ENCODE results near the gene DHRS13.
A peak's percentile ranks its signal among the peaks of the same experiment; 100 is the strongest.

The DHRS13 gene

GRCh38 chr17:28928061-28928460, 25.2 kb upstream of the DHRS13 start:
- Histone ChIP-seq H3K9ac (ENCODE audit: low read depth, low read length) (no peak overlapping the region), H3K79me2 (ENCODE audit: insufficient read depth, low read length) (peaks cover 92% of the 10 kb centered on the region), H2AFZ (ENCODE audit: low read depth, low read length) (no peak overlapping the region), H3K4me1 (ENCODE audit: insufficient read depth, low read length) (peaks cover 27% of the 10 kb centered on the region), H4K20me1 (ENCODE audit: insufficient read depth, low read length) (peaks cover 77% of the 10 kb centered on the region), H3K4me2 (ENCODE audit: insufficient read depth, low read length) (no peak overlapping the region), H3K4me3 (ENCODE audit: low read depth in 1 of 2, low read length in 2 of 2) (no peak overlapping the region), H3K36me3 (ENCODE audit: insufficient read depth, low read length) (peaks cover 56% of the 10 kb centered on the region), H3K27ac (ENCODE audit: low read length) (no peak overlapping the region), H3K9me3 (ENCODE audit: insufficient read depth, low read length, severe bottlenecking) (no peaks in the 10 kb centered on the region), H3K27me3 (ENCODE audit: insufficient read depth, low read length, poor library complexity) (no peaks in the 10 kb centered on the region)
- 0 out of 3 replicates have a peak, but pooled peaks have one; percentile 13 for ATAC-seq (ENCODE audit: insufficient read depth, low read depth)
- TF ChIP-seq, protein P1, sequence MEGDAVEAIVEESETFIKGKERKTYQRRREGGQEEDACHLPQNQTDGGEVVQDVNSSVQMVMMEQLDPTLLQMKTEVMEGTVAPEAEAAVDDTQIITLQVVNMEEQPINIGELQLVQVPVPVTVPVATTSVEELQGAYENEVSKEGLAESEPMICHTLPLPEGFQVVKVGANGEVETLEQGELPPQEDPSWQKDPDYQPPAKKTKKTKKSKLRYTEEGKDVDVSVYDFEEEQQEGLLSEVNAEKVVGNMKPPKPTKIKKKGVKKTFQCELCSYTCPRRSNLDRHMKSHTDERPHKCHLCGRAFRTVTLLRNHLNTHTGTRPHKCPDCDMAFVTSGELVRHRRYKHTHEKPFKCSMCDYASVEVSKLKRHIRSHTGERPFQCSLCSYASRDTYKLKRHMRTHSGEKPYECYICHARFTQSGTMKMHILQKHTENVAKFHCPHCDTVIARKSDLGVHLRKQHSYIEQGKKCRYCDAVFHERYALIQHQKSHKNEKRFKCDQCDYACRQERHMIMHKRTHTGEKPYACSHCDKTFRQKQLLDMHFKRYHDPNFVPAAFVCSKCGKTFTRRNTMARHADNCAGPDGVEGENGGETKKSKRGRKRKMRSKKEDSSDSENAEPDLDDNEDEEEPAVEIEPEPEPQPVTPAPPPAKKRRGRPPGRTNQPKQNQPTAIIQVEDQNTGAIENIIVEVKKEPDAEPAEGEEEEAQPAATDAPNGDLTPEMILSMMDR (IDR thresholded peaks at IDR 0.05; ENCODE audit: borderline replicate concordance, extremely low read depth, low read length, poor library complexity, severe bottlenecking): no peak
- TF ChIP-seq EZH2 (IDR thresholded peaks at IDR 0.05; ENCODE audit: borderline replicate concordance, low read depth, low read length, severe bottlenecking): no peak
- DNase-seq: no peak

DNA sequence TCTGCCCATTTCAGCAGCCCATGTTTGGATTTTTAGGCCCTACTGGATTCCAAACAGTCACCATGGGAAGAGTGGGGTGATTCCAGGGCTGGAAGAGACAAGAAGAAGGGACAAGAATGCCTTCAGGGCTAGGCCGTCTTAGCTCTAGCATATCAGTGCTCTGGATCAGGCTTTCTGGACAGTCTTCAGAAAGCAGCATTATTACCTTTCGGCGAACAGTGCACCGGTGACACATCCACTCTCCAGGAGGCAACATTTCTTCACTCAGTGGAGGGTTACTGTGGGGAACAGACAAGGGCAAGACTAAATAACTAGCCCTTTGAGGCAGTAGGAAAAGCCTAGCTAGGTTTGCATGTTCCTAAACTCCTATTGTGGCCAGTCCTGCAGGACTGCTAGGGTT, 23.9 kb upstream of the DHRS13 start:
- H3K9ac ChIP-seq (ENCODE audit: low read depth, low read length): no peak overlapping the region
- peaks cover 84% of the 10 kb centered on the region for H3K79me2 ChIP-seq (ENCODE audit: insufficient read depth, low read length)
- no peaks in the 10 kb centered on the region for H3K9me3 ChIP-seq (ENCODE audit: insufficient read depth, low read length, severe bottlenecking)
- DNase-seq (no peak), ATAC-seq (ENCODE audit: insufficient read depth, low read depth) (no peak)
- H3K4me3 ChIP-seq (ENCODE audit: low read depth in 1 of 2, low read length in 2 of 2): no peak overlapping the region
- peak overlapping the region; percentile 44; the same call in 1 of the 2 replicates for H3K27ac ChIP-seq (ENCODE audit: low read length)
- no peak overlapping the region for H3K4me2 ChIP-seq (ENCODE audit: insufficient read depth, low read length)
- TF ChIP-seq, protein P1 (IDR thresholded peaks at IDR 0.05; ENCODE audit: borderline replicate concordance, extremely low read depth, low read length, poor library complexity, severe bottlenecking): no peak
- no peak for TF ChIP-seq EZH2 (IDR thresholded peaks at IDR 0.05; ENCODE audit: borderline replicate concordance, low read depth, low read length, severe bottlenecking)
- peaks cover 65% of the 10 kb centered on the region for H3K36me3 ChIP-seq (ENCODE audit: insufficient read depth, low read length)
- peaks cover 27% of the 10 kb centered on the region for H3K4me1 ChIP-seq (ENCODE audit: insufficient read depth, low read length)
- no peaks in the 10 kb centered on the region for H3K27me3 ChIP-seq (ENCODE audit: insufficient read depth, low read length, poor library complexity)
- H4K20me1 ChIP-seq (ENCODE audit: insufficient read depth, low read length): peaks cover 65% of the 10 kb centered on the region
- no peak overlapping the region for H2AFZ ChIP-seq (ENCODE audit: low read depth, low read length)

DNA sequence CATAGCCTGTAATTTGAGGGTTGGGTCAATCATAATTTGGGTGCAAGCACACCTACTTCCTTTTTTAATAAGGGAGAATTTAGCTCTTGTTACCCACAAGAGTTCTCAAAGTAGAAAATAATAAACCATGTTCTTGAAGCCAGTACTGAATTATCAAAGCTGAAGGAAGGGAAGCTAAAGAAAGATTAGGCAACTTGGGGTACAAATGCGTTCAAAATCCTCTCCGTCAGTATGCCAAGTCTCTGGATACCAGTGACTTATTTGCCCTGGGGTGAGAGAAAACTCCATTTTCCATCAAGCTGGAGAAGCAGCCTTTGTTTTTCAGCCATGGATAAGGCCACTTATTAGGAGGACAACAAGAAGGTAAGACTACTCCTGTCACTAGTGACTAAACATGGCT, 23.5 kb upstream of the DHRS13 start:
- no peaks in the 10 kb centered on the region for H3K27me3 ChIP-seq (ENCODE audit: insufficient read depth, low read length, poor library complexity)
- H3K9ac ChIP-seq (ENCODE audit: low read depth, low read length): no peak overlapping the region
- ATAC-seq (ENCODE audit: insufficient read depth, low read depth) (no peak), DNase-seq (no peak)
- H2AFZ ChIP-seq (ENCODE audit: low read depth, low read length): no peak overlapping the region
- peaks cover 27% of the 10 kb centered on the region for H3K4me1 ChIP-seq (ENCODE audit: insufficient read depth, low read length)
- H3K36me3 ChIP-seq (ENCODE audit: insufficient read depth, low read length): peaks cover 69% of the 10 kb centered on the region
- H3K4me3 ChIP-seq (ENCODE audit: low read depth in 1 of 2, low read length in 2 of 2): no peak overlapping the region
- peak overlapping the region; percentile 44; the same call in 1 of the 2 replicates for H3K27ac ChIP-seq (ENCODE audit: low read length)
- H4K20me1 ChIP-seq (ENCODE audit: insufficient read depth, low read length): peaks cover 63% of the 10 kb centered on the region
- TF ChIP-seq EZH2 (IDR thresholded peaks at IDR 0.05; ENCODE audit: borderline replicate concordance, low read depth, low read length, severe bottlenecking): no peak
- TF ChIP-seq, protein P1 (IDR thresholded peaks at IDR 0.05; ENCODE audit: borderline replicate concordance, extremely low read depth, low read length, poor library complexity, severe bottlenecking): no peak
- no peak overlapping the region for H3K4me2 ChIP-seq (ENCODE audit: insufficient read depth, low read length)
- H3K9me3 ChIP-seq (ENCODE audit: insufficient read depth, low read length, severe bottlenecking): no peaks in the 10 kb centered on the region
- H3K79me2 ChIP-seq (ENCODE audit: insufficient read depth, low read length): peaks cover 80% of the 10 kb centered on the region

All from DND-41 (cell line).